Pancreas (tissue), 10 donors: ENCODE measurements around the gene ANGPTL3. TPM values are rescaled to one million over a fixed set of nuclear protein-coding genes. Genes with fewer than 3 reads are reported as not detected.
"Not testable (repeated sequence)": the region's sequence is repeated elsewhere in the genome, so short reads cannot be mapped to it uniquely, and the experiment has no call there.

ENCODE experiments used
- ATAC-seq, 4 donors: fragments of 200-7000 bp; cut with Tn5 transposase; one replicate each; pipeline versions ENCODE4 v1.8.0 to v1.9.1; 2020; ENCODE audit warnings: mild to moderate bottlenecking in 4 of 4, moderate library complexity in 4 of 4
- DNase-seq, 6 donors: peaks; one replicate each; pipeline ENCODE4 v3.0.0-alpha.2; 2020
- FAIRE-seq: peaks from 2 replicates; lab custom pipeline; 2012; peaks lifted over from hg19 to GRCh38; lab: Jason Lieb, UNC
- H3K27ac ChIP-seq, 4 donors: fragments of 200-600 bp; sonication (generic); 1 replicate in 3 of 4; 2 replicates in 1 of 4; pipeline versions ENCODE4 v1.5.0 to v1.8.0; 2020
- H3K27me3 ChIP-seq, 4 donors: fragments of 200-600 bp; one replicate each; pipeline ENCODE4 v1.8.0; 2021
- H3K36me3 ChIP-seq, 3 donors: fragments of 200-600 bp; sonication (generic) in 1 of 3; one replicate each; pipeline versions ENCODE4 v1.5.0 to v1.8.0; 2020 to 2021
- H3K4me1 ChIP-seq, 3 donors: fragments of 200-600 bp; one replicate each; pipeline ENCODE4 v1.8.0; 2021
- H3K4me3 ChIP-seq, 4 donors: fragments of 200-600 bp; sonication (generic) in 2 of 4; one replicate each; pipeline versions ENCODE4 v1.5.0 to v1.8.0; 2020 to 2021
- H3K9me3 ChIP-seq, 4 donors: fragments of 200-600 bp; one replicate each; pipeline ENCODE4 v1.8.0; 2021
- WGBS, 2 donors: extraction: QIAGEN DNeasy Blood & Tissue Kit; methylation state at CpG; one replicate each; pipeline ENCODE4 v1.1.7; 2013; 5-methylcytosine and 5-hydroxymethylcytosine counted together
- intact Hi-C, 3 donors: fragments of 100-400 bp; cut with DNase I; formaldehyde crosslinking; loops; one replicate each; pipeline versions ENCODE4 v1.11.1 to v1.14.2; 2022
- polyA plus RNA-seq, 2 donors: library from polyadenylated mRNA; stranded (reverse); fragments of 200-250 nt; gene quantifications; one replicate each; pipeline ENCODE4 v1.2.3, GENCODE V29; 2013
- total RNA-seq, 6 donors: library from RNA; stranded (reverse); fragmentation: NEBNext Ultra II Directional in 4 of 6; extraction: Animal tissue kit (Norgen Biotek cat#: 25700) in 4 of 6; gene quantifications; one replicate each; pipeline versions ENCODE4 v1.2.1 to v1.2.4, GENCODE V29; 2021 to 2023
- TF ChIP-seq, protein P1 (sequence below), 4 donors: fragments of 200-600 bp; sonication (generic) in 3 of 4; IDR thresholded peaks; one replicate each; pipeline versions ENCODE4 v1.5.0 to v1.8.0; 2021; ENCODE audit warnings: antibody characterized with exemption in 4 of 4
- donor health status: healthy with polysubstance abuse.
- donor health status: DM: no; HTN: no; CAD: no; lungs with moderate emphysema.
- donor health status: DM: no; HTN: no; CAD: no.
- donor health status: control.
- donor health status: control.
- donor health status: Bipolar disorder and iron deficiency.
- donor health status: DM: yes; HTN: yes; CAD: no.
- donor health status: DM: no; HTN: no; CAD: no.
- donor health status: DM: no; HTN: no; CAD: no.
- donor health status: DM: yes; HTN: yes; CAD: no.

The ANGPTL3 gene
- total and polyA plus RNA-seq, 8 donors = 0.05 to 1.2 (median 0.49) TPM; not detected in 1

DNA sequence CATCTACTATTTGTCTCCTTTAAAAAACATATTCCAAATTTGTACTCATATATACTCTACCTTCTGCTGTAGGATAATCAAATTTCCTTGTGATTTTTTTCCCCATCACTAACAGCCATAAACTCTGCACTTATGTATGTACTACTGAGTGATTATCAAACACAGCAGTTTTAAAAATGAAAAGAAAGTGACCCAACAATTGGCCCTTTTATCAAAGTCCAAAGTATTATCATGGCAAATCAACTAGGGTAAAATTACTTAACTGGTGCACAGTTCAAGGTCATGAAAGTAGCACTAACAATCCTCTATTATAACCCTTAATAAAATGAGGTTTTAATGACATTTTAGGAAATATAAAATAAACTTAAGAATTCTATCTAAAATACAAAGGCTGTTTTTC is 11.6 kb downstream of the ANGPTL3 start:
- FAIRE-seq (peak; percentile 17), ATAC-seq (no peak), DNase-seq (no peak)
- Histone ChIP-seq H3K4me3 (no peak overlapping the region), H3K27ac (no peak overlapping the region), H3K9me3 (no peaks in the 10 kb centered on the region), H3K27me3 (no peaks in the 10 kb centered on the region), H3K36me3 (no peaks in the 10 kb centered on the region), H3K4me1 (no peaks in the 10 kb centered on the region)
- TF ChIP-seq, protein P1, sequence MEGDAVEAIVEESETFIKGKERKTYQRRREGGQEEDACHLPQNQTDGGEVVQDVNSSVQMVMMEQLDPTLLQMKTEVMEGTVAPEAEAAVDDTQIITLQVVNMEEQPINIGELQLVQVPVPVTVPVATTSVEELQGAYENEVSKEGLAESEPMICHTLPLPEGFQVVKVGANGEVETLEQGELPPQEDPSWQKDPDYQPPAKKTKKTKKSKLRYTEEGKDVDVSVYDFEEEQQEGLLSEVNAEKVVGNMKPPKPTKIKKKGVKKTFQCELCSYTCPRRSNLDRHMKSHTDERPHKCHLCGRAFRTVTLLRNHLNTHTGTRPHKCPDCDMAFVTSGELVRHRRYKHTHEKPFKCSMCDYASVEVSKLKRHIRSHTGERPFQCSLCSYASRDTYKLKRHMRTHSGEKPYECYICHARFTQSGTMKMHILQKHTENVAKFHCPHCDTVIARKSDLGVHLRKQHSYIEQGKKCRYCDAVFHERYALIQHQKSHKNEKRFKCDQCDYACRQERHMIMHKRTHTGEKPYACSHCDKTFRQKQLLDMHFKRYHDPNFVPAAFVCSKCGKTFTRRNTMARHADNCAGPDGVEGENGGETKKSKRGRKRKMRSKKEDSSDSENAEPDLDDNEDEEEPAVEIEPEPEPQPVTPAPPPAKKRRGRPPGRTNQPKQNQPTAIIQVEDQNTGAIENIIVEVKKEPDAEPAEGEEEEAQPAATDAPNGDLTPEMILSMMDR (IDR thresholded peaks at IDR 0.05) = no peak
- intact Hi-C loops = no loop called here

DNA sequence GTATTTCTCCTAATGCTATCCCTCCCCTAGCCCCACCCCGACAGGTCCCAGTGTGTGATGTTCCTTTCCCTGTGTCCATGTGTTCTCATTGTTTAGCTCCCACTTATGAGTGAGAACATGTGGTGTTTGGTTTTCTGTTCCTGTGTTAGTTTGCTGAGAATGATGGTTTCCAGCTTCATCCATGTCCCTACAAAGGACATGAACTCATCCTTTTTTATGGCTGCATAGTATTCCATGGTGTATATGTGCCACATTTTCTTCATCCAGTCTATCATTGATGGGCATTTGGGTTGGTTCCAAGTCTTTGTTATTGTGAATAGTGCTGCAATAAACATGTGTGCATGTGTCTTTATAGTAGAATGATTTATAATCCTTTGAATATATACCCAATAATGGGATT is 13.3 kb downstream of the ANGPTL3 start:
- H3K27ac ChIP-seq, H3K36me3 ChIP-seq, DNase-seq, H3K9me3 ChIP-seq, ATAC-seq, H3K4me3 ChIP-seq, intact Hi-C loops, H3K4me1 ChIP-seq, H3K27me3 ChIP-seq, FAIRE-seq: not testable (repeated sequence)
- WGBS, 2 donors = 98 to 100% methylated on average over 1 of the region's 1 CpG

DNA sequence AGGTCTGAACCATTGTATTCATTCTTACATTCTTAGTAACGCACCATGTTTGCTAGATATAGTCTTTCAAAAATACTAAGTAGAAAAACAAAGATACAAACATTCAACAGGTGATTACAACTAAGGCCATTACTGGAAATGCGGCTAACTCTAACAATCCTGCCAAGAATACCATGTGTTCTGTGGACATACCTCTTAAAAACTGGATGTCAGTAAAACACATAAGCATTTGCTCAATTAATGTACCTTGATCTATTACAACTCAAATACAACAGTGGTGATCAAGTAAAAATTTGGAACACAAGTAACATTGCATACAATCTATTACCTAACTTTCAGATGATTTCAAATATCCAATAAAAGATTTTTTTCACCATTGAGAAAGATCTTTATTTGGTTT is 15.4 kb downstream of the ANGPTL3 start:
- no peaks in the 10 kb centered on the region for H3K4me1 ChIP-seq
- H3K36me3 ChIP-seq = no peaks in the 10 kb centered on the region
- DNase-seq = no peak
- FAIRE-seq = peak; percentile 49
- WGBS, 2 donors = 83 to 91% methylated on average over 2 of the region's 2 CpGs
- TF ChIP-seq, protein P1 (IDR thresholded peaks at IDR 0.05) = no peak
- H3K9me3 ChIP-seq = no peaks in the 10 kb centered on the region
- no peaks in the 10 kb centered on the region for H3K27me3 ChIP-seq
- intact Hi-C loops = no loop called here
- H3K27ac ChIP-seq = no peak overlapping the region
- H3K4me3 ChIP-seq = no peak overlapping the region
- no peak for ATAC-seq

DNA sequence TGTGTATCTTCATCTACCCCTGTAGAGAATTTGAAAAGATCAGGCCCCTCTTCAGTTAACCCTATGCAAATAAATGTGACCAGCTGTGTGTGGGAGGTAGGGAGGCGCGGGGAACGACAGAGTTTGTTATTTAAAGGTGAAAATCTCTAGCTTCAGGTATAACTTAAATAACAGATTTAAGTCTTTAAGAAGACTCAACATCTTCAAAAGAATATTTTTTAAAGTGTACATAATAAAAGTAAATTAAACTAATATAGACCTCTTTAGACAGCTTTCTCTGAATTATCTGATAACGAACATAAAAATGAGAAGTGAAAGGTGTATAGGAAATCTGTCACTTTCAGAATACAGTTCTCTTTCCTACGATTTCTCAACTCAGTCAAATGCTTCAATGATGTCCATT is 16.0 kb downstream of the ANGPTL3 start:
- WGBS, 2 donors = 91 to 95% methylated on average over 5 of the region's 5 CpGs
- no peaks in the 10 kb centered on the region for H3K9me3 ChIP-seq
- no peak overlapping the region for H3K27ac ChIP-seq
- no peaks in the 10 kb centered on the region for H3K36me3 ChIP-seq
- DNase-seq (no peak), FAIRE-seq (no peak), ATAC-seq (no peak)
- H3K4me3 ChIP-seq = no peak overlapping the region
- no peaks in the 10 kb centered on the region for H3K4me1 ChIP-seq
- TF ChIP-seq, protein P1 (IDR thresholded peaks at IDR 0.05) = no peak
- no peaks in the 10 kb centered on the region for H3K27me3 ChIP-seq
- intact Hi-C loops = no loop called here

DNA sequence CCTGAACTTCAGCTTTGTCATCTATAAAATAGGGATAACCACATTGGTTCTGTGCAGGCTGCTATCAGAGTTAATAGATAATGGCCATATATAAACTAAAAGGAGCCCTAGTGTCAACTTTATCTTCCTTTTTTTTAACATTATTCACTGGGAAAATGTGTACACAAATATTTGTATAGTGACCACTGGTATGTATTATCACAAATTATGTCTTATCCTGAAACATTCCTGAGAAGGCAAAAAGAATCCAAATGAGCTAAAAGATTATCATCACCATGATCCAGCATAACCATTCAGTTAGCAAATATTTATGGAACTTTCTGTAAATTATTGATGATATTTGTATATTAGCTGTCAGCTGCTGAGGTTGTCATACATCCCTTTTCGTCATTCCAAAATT is 16.6 kb downstream of the ANGPTL3 start:
- Histone ChIP-seq H3K27ac (no peak overlapping the region), H3K4me3 (no peak overlapping the region), H3K27me3 (no peaks in the 10 kb centered on the region), H3K4me1 (no peaks in the 10 kb centered on the region), H3K36me3 (no peaks in the 10 kb centered on the region), H3K9me3 (no peaks in the 10 kb centered on the region)
- DNase-seq (no peak), FAIRE-seq (no peak), ATAC-seq (no peak)
- TF ChIP-seq, protein P1 (IDR thresholded peaks at IDR 0.05) = no peak
- WGBS, 2 donors = 55 to 72% methylated on average over 1 of the region's 1 CpG
- intact Hi-C loops = no loop called here
